NCI-H1105 treated with DMSO at 0.1 percent for 48 hours (cell line): Measurements from ENCODE around the gene EPS15.

Source experiments
- DNase-seq: peaks from one replicate; lab custom pipeline; 2025; lab: John Stamatoyannopoulos, UW

The EPS15 gene

GRCh38 chr1:51378871-51379270, 140.2 kb downstream of the EPS15 start:
- no peak for DNase-seq

- DNase-seq = no peak
Measured at GRCh38 chr1:51373898-51374297, 145.2 kb downstream of the EPS15 start.

- DNase-seq = no peak
Measured at GRCh38 chr1:51372561-51372960, 146.5 kb downstream of the EPS15 start.

- DNase-seq = no peak
Measured at GRCh38 chr1:51369171-51369570, 149.9 kb downstream of the EPS15 start.

- DNase-seq = no peak
Measured at GRCh38 chr1:51365774-51366173, 153.3 kb downstream of the EPS15 start.

- DNase-seq = no peak
Measured at GRCh38 chr1:51359879-51360278, 159.2 kb downstream of the EPS15 start.

GRCh38 chr1:51355382-51355781, 163.7 kb downstream of the EPS15 start:
- no peak for DNase-seq

- no peak for DNase-seq
Measured at GRCh38 chr1:51354416-51354815, 164.7 kb downstream of the EPS15 start.

- no peak for DNase-seq
Measured at GRCh38 chr1:51351907-51352306, 167.2 kb downstream of the EPS15 start.

- DNase-seq = no peak
Measured at GRCh38 chr1:51349862-51350261, 169.2 kb downstream of the EPS15 start.

GRCh38 chr1:51348147-51348527, 170.9 kb downstream of the EPS15 start:
- DNase-seq = no peak

GRCh38 chr1:51347398-51348146, 171.5 kb downstream of the EPS15 start:
- no peak for DNase-seq

GRCh38 chr1:51346086-51346942, 172.8 kb downstream of the EPS15 start:
- no peak for DNase-seq

- no peak for DNase-seq
Measured at GRCh38 chr1:51345300-51345687, 173.8 kb downstream of the EPS15 start.

GRCh38 chr1:51344602-51345299, 174.3 kb downstream of the EPS15 start:
- no peak for DNase-seq

- DNase-seq = no peak
Measured at GRCh38 chr1:51344276-51344601, 174.8 kb downstream of the EPS15 start.

- DNase-seq = no peak
Measured at GRCh38 chr1:51343624-51344023, 175.4 kb downstream of the EPS15 start.

- no peak for DNase-seq
Measured at GRCh38 chr1:51342591-51343206, 176.4 kb downstream of the EPS15 start.

GRCh38 chr1:51341876-51342496, 177.1 kb downstream of the EPS15 start:
- no peak for DNase-seq

GRCh38 chr1:51340380-51340779, 178.7 kb downstream of the EPS15 start:
- no peak for DNase-seq

- no peak for DNase-seq
Measured at GRCh38 chr1:51336711-51337110, 182.4 kb downstream of the EPS15 start.

GRCh38 chr1:51336004-51336403, 183.1 kb downstream of the EPS15 start:
- DNase-seq = no peak
